HG03060 (cell line): ENCODE results near the gene KRT15.
"Not testable (repeated sequence)": the region's sequence is repeated elsewhere in the genome, so short reads cannot be mapped to it uniquely, and the experiment has no call there.

ENCODE experiments used
- ATAC-seq: cut with Tn5 transposase; IDR thresholded peaks from one replicate; pipeline ENCODE4 v1.9.1; 2021; ENCODE audit warnings: low read depth, moderate number of reproducible peaks; ENCODE audit not compliant: unreplicated experiment

Gene KRT15

GRCh38 chr17:41544935-41545334, 26.2 kb upstream of the KRT15 start:
- ATAC-seq: no peak

- ATAC-seq: no peak
Observed at GRCh38 chr17:41544491-41544892, 25.8 kb upstream of the KRT15 start.

GRCh38 chr17:41542786-41543185, 24.1 kb upstream of the KRT15 start:
- not testable (repeated sequence) for ATAC-seq

DNA sequence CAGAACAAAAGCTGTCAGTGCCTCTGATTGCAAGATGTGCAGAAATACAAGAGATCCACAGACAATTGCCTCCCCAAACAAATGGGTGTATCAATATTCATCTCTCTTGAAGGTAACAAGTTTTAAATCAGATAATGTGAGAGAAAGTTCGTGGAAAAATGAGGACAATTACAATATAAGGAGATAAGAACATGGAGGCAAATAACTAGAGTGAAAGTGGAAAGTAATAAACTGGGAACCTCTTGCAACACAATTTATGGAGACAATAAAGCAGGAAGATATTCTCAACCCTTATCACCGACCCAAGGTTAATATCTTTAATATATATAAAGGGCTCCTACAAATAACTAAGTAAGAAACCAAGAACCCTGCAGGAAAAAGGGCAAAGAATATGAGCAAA, 23.7 kb upstream of the KRT15 start:
- ATAC-seq: no peak

- no peak for ATAC-seq
Observed at GRCh38 chr17:41540921-41541625, 22.4 kb upstream of the KRT15 start.

- ATAC-seq: no peak
Observed at GRCh38 chr17:41539979-41540701, 21.4 kb upstream of the KRT15 start.

- no peak for ATAC-seq
Observed at GRCh38 chr17:41539071-41539492, 20.4 kb upstream of the KRT15 start.

GRCh38 chr17:41538565-41538991, 19.9 kb upstream of the KRT15 start:
- no peak for ATAC-seq

DNA sequence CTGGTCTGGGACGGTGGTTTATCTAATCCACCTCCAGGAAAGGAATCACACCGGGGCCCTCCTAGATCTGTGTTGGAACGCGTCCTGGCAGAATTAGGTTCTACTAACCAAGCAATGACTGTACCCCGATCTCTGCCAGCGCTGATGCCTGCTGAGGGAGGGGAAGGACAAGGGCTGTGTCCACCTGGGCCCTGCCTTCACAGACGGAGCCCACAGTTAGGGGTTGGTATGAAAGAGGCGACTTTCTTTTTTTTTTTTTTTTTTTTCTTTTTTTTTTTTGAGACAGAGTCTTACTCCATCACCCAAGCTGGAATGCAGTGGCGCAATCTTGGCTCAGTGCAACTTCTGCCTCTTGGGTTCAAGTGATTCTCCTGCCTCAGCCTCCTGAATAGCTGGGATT, 19.3 kb upstream of the KRT15 start:
- ATAC-seq: no peak

- no peak for ATAC-seq
Observed at GRCh38 chr17:41537614-41537954, 18.9 kb upstream of the KRT15 start.

DNA sequence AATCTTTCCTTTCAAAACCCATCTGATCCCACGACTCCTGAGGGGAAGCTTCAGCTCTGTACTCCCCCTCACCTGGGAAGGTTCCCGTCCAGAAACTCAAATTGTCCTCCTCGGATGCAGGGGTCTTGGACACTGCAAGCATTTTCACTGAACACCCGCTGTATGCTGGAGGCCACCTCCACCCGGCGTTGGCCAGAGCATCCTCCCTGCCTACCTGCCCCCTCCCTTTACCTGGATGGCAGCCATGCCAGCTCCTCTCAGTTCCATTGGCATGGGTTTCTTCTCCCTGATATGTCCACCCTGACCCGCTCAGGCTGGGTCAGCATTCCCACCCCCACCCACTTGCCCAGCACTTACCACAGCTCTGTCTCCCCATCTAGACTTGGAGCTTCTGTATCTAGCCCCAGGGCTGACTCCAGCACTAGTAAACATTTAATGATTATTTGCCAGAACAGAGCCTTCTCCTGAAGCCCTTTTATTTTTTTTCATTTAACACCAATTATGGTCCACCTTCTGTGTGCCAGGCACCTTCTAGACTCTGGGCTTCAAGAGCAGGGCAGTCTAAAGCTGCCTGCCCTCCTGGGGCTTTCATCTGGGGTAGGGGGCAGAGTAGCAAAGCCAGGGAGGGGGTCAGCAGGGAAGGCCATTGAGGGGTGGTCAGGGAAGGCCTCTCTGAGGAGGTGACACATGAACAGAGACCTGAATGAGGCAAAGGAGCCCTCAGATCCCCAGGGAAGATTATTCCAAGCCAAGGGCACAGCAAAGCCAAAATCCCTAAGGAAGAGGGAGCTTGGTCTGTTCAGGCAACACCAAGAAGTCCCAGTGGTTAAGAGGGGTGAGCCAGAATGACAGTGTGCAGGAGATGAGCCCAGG, 18.3 kb upstream of the KRT15 start:
- ATAC-seq: no peak

DNA sequence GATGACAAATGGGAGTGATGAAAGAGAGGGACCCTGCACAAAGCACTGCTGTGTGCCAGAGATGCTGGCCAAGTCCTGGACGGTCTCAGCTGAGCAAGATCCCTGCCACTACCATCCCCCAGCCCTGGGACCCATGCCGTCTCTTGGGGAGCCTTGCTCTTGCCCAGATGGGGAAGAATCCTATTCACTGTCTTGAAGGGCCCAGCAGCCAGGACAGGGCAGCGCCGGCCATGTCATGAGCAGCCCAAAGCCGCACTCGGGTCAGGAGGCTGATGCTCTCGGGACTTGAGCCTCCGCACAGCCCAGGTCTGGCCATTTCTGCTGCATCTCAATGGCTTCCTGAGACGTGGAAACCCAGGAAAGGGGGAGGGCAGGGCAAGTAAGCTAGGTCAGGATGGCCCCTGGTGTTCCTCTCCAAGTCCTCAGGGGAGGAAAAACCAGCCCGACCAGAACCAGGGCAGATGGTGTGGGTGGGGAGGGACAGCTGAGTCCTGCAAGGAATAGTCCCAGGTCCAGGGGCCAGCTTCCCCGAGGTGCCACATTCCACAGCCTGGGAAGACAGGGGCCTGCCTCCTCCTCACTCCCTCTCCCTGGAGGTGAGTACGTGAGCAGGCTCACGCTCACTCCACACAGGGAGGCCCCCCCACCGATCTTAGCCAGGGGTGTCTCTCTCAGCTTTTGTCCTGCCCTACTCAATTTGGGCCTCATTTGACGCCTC, 17.2 kb upstream of the KRT15 start:
- no peak for ATAC-seq

GRCh38 chr17:41534899-41535546, 16.3 kb upstream of the KRT15 start:
- no peak for ATAC-seq

DNA sequence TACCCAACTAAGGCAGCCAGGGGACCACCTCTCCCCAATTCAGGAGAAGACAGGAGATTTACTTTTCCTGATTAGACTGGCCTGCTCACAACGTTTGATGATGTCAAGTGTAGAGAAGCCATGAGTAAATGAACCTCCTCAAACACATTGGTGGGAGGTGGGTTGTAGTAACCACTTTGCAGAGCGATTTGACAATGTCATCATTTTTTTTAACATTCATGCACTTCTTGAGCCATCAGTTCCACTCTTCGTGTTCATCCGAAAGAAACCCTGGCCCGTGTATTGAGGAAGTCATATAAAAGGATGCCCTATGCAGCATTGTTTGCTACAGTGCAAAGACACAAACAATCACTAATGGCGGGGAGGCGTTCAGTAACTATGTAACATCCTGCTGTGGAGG, 14.9 kb upstream of the KRT15 start:
- ATAC-seq: no peak

GRCh38 chr17:41532947-41533570, 14.4 kb upstream of the KRT15 start:
- ATAC-seq: no peak

- ATAC-seq: no peak
Observed at GRCh38 chr17:41531993-41532392, 13.3 kb upstream of the KRT15 start.

DNA sequence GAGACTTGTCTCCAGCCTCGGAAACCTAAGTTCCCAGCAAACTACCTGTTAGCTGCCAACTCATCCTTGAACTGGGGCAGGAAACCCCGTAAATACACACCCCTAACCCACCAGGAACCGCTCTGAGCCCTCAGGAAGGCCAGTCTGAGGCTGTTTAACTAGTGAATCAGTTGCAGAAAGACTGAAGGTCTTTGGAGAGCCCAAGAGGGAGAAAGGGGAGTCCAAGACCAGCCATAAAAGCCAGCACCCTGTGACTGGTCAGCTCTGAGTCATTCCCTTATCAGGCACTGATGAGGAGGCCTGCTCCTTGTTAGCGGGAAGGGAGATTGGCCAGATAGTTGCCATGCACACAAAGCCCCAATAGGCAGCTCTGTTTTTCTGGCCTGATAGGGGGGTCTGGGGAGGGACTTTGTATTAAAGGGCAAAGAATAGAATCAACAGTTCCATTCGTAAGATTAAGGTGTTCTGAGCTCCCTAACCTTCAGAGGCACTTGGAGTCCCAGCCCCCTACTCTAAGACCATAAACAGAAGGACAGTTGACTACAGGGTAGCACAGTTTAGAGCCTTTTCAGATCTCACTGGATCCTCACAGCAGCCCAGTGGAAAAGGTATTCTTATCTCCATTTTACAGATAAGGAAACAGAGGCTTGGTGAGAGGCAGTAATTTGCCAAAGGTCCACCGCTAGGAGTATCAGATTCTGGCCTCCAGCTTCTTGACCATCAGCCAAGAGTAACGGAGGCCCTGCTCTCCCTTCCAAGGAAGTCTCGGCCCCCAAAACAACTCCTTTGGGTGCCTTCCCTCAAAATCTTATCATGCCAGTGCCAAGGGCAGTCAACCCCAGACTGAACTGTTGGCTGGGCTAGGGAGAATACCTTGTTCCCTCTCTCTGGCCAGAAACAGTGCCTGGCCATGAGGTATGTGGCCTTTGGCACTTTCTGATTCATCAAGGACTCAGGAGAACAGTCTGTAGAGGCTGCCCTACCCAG, 11.7 kb upstream of the KRT15 start:
- no peak for ATAC-seq

- no peak for ATAC-seq
Observed at GRCh38 chr17:41529491-41529915, 10.8 kb upstream of the KRT15 start.

- no peak for ATAC-seq
Observed at GRCh38 chr17:41528959-41529353, 10.3 kb upstream of the KRT15 start.
